Peyer's patch (tissue), 4 donors: ENCODE results near the gene ABHD13.

Experiments used
- POLR2A ChIP-seq, 2 donors: fragments of 450-650 bp; IDR thresholded peaks; one replicate each; pipeline ENCODE4 v1.5.1; 2017; ENCODE audit warnings: antibody characterized with exemption in 2 of 2, mild to moderate bottlenecking in 2 of 2, moderate library complexity in 2 of 2
- TF ChIP-seq, protein P1 (sequence below), 6 experiments: fragments of 450-650 bp in 4 of 6; fragments of 200-600 bp in 2 of 6; sonication (generic) in 1 of 6; IDR thresholded peaks; one replicate each; pipeline ENCODE4 v1.5.1; 2017 to 2019; ENCODE audit warnings: antibody characterized with exemption in 6 of 6, mild to moderate bottlenecking in 3 of 6, moderate library complexity in 1 of 6

- no peak for TF ChIP-seq POLR2A (IDR thresholded peaks at IDR 0.05)
- TF ChIP-seq, protein P1, sequence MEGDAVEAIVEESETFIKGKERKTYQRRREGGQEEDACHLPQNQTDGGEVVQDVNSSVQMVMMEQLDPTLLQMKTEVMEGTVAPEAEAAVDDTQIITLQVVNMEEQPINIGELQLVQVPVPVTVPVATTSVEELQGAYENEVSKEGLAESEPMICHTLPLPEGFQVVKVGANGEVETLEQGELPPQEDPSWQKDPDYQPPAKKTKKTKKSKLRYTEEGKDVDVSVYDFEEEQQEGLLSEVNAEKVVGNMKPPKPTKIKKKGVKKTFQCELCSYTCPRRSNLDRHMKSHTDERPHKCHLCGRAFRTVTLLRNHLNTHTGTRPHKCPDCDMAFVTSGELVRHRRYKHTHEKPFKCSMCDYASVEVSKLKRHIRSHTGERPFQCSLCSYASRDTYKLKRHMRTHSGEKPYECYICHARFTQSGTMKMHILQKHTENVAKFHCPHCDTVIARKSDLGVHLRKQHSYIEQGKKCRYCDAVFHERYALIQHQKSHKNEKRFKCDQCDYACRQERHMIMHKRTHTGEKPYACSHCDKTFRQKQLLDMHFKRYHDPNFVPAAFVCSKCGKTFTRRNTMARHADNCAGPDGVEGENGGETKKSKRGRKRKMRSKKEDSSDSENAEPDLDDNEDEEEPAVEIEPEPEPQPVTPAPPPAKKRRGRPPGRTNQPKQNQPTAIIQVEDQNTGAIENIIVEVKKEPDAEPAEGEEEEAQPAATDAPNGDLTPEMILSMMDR (IDR thresholded peaks at IDR 0.05) = no peak
Observed at GRCh38 chr13:108195146-108195545, 23.0 kb upstream of the ABHD13 start.
